Cerebellar cortex (tissue), 1 donor: ENCODE results near the gene POLR2H.
A peak's percentile ranks its signal among the peaks of the same experiment; 100 is the strongest.

ENCODE experiments used
- DNase-seq: peaks from one replicate; pipeline ENCODE4 v3.0.0-alpha.2; 2015; ENCODE audit warnings: low spot score

POLR2H gene

DNA sequence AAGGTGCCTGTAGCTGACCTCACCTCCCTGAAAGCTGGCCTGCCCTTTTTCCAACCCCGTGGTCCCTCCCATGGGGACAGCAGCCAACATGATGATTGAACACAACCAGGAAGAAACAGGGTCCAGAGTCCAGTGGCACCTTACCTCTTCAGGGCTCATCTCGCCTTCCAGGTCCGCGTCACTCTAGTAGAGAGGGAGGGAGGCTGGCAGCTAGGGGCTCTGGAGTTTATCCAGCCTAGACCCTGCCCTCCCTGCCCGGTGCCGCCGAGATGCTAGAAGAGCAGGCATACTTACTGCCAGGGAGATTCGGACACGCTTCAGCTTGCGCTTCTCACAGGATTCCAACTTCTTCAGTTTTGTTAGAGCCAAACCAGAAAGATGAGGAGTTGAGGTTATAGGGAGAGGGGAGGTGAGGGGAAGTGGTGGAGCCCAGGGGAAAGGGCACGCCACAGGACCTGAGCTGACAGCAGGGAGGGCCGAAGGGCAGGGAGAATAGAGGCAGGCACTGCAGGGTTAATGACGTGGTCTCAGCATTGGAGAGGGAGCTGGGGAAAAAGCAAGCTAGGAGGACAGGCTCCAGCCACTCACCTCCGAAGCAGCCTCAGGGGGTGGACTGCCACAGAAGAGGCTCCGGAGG is 9.2 kb upstream of the POLR2H start:
- DNase-seq = no peak

DNA sequence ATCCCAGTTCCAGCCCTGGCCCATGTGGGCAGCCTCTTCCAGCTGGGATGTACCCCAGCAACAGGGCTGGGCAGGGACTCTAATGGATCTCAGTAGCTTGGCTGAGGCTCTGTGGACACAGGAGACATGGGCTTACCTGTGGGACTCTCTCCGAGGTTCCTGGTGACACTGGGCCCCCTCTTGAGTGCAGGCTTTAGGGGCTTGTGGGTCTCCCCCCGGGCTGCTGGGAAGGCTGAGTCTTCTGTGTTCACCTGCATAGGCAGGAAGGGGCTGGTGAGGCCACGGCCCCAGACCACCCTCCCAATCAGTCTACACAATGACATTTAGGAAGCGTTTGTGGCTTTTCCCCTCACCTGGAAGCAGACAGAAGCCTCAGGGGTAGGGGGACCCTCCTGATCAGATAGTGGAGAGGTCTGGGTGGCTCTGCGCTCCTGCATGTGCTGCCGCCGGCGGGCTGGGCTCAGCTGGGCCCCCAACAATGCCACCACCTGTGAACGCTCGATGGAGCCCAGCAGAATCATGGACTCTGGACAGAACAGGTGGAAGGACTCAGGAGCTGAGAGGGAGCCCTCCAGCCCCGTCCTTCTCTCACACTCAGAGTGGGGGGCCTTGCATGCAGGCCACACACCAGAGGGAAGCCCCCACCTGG is 8.5 kb upstream of the POLR2H start:
- DNase-seq = no peak

DNA sequence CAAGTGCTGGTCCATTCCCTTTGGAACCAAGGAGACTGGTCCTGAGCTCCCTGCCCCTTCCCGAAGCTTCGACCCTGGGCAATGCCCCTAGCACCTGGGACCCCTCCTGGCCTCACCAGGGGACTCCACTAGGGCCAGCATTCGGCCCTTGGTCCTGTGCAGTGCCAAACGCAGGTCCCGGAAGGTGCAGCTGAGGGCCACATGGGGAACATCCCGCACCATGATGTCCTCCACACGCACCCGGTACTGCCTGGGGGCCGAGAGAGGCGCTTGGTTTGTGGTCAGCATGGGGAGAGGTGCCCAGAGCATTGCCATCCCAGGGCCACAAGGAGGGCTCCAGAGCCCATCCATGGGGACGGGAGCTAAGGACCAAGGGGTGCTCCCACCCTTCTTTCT is 8.0 kb upstream of the POLR2H start:
- DNase-seq = no peak

DNA sequence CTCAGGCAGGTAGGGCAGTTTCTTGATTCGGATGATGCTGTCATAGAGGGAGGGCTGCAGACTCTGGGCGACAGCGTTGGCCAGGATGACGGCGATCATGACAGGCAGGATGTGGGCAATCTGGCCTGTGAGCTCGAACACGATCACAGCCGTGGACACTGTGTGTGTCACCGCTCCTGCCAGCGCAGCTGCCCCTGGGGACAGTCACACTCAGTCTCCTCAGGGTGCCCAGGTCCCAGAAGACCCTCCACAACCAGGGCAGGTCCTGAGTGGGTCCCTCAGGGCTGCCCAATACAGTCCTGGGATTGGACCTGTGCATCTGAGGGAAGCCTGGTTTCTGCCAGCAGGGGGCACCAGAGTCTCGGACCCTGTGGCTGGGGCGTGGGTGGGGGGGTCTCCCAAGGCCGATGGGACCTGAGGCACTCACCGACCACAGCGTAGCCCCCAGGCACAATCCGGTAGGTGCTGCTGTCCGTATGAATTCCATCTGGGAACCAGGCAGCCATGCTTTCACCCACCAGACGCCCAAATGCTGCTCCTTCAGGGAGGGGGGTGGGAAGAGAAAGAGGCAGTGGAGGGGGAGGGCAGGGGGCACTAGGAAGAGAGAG is 7.3 kb upstream of the POLR2H start:
- no peak for DNase-seq

DNA sequence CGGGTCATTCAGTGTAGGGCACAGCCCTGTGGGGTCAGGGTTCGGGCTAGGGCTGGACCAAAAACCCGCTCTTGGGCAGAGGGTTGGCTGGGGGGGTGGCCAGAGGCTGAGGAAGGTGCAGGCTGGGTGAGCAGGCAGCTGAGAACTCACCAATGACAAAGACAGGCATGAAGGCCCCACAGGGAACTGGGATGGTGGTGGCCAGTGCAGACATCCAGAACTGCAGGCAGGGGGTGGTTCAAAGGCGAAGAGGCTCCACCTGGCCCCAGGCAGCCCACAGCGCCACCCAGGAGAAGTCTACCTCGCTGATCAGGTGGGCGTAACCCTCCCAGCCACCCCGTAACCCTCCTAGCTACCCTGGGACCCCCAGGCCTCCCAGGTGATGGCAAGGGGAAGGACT is 6.8 kb upstream of the POLR2H start:
- DNase-seq = no peak

DNA sequence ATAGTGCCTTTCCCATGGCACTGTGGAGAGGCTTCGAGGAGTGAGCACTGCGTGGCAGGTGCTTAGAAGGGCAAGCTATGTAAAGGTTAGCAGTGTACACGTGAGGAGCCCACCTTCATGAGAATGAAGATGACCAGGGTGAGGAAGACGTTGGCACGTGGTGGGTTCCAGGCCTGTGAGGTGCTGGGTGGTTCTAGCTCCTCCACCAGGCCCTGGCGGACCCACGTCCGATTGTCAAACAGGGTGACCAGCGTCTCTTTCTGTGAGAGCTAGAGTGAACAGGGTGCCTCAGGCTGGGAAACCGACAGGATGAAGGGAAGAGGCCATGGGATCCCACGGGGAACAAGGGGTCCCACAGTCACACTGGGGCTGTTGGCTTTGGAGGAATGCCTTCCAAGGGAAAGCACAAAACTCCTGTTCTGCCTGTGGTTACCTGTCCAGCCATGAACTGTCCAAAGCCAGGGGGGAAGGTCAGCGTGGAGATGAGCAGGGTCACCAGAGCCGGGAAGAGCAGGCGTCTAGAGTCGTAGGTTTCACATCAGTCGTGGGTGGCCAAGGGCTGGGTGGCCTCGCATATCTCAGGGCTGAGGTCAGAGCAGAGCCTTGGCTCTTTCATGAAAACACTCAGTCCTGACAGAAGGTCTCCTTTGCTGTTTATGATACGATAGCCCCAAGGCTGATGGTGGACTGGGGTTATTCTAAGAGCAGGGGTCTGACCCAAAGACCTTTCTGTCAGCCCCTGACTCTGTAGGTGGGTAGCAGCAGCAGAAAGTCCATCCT is 6.1 kb upstream of the POLR2H start:
- DNase-seq = no peak

DNA sequence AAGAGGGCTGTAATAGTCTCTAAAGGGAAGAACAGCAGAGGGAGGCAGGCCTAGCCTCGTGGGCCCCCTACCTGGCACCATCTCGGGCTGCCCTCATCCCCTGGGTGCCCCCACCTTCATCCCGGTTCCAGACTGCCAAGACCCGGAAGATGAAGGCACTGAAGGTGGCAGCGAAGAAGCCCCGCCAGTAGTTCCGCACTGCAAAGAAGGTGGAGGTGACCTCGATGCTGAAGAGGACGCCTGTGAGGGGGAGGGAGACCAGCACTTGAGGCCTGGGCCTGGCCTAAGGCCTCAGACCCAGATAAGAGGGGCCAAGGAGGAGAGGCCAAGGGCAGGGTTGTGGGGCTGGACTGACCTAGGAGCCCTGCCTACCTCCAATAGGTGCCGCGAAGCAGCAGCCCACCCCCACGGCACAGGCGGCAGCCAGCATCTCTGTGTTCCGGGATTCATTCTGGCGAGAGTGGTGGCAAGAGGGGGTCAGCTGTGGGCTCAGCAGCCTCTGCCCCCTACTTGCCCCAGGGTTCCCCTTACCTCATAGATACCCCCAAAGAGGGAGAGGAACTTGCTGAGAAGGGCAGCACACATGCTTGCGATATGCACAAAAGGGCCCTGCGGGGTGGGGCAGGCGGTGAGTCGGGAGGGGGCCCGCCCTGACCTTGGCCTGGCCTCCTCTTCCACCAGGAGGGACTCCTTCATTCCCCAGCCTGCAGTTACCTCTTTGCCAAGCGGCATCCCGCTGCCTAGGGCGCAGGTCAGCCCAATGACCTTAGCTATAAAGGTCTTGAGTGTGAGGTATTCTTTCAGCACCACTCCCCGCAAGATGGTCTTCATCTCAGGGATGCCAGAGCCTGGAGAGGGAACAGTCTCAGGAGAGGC is 4.0 kb upstream of the POLR2H start:
- DNase-seq = no peak

DNA sequence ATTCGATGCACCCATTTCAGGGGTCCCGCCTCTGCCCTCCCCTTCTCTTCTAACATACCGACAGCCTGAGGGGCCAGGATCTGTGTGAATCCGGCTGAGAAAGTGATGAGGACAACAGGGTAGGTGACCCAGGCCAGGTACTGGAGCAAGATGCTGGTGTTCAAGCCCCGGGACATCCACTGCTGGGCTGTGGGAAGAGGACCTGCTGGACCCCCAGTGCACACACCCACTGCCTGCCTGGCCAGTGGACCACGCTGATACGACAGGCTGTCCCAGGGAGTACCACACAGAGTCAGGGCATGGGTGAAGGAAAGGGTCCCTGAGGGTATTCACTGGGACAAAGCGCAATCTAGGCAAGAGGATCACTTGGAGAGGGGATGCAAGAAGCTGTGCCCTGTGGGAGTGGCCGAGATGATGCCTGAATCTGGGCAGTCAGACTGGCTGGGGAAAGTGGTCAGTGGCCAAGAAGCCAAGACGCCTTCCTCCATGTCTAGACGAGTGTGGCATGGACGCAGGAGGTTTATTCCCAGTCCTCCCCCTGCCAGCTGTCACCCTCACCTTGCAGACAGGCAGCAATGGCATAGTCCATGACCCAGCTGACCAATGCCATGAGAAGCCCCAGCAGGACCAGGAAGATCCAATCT is 3.3 kb upstream of the POLR2H start:
- DNase-seq = no peak

DNA sequence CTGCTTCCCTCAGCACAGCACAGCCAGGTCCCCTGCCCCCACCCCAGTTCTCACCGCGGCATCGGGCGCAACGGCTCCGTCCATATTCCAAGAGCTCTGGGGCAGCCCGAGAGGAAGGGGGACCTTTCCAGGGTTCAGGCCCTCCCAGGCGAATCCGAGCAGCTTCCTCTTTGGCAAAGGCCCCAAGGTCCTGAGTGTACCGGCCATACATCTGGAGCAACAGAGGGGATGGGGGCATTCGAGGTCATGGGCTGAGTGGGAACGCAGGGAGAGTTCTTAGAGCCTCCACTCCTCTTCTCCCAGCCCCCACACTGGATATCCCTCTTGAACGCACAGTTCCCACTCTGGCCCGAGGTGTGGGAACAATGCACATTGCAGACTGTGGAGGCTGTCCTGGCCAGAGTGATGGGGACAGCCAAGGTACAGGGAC is 2.6 kb upstream of the POLR2H start:
- DNase-seq = no peak

DNA sequence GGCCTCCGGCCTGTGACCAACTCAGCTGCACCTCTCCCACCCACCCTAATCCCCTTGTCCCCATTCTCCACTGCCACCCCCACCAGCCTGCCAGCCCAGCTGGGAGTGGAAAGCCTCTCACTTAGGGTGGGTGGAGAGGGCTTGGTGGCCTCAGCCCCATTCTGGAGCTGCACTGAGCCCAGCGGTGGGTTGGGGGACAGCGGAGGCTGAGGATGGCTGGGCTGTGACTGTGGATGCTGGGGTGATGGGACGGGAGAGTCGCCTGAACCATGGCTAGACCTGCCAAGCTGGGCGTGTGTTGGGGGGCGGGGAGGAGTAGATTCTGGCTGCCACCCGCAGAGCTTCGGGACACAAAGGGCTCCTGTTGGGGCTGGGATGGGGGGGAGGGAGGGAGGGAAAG is 1.9 kb upstream of the POLR2H start:
- no peak for DNase-seq

DNA sequence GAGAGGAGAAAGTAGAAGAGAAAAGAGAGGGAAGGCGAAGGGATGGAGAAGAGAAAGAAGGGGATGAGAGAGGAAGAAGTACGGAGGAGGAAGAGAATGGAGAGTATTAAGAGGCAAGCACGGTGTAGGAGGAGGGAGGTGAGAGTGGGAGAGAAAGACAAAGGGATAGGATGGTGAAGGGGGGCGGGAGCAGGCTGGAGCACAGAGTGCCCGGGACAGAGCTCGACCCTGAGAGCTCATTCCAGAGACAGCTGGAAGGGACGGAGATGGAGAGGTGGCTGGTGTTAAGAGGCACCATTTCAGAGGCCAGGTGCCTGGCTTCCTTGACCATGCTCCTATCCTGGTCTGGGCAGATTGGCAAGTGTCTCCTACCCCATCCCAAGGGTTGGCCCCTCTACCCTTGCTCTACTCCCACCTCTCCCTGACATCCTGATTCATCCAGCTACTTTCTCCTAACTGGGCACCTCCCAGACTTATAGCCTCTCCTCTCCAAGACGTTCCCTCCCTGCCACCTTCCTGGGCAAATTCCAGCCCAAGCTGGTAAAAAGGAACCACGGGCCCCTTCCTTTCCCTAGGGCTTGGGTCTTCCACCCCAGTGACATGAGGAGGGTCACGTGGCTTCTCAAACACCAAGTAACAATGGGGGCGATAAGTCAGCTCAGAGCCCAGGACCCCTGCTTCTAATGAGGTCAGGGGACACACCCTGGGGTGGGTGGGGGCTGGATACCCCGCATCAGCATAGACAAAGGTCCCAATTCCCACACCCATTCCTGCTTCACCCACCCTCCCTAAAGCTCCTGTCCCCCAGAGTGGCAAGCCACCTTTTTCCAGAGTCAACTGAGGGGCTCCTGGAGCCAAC is 1.2 kb upstream of the POLR2H start:
- DNase-seq = no peak

DNA sequence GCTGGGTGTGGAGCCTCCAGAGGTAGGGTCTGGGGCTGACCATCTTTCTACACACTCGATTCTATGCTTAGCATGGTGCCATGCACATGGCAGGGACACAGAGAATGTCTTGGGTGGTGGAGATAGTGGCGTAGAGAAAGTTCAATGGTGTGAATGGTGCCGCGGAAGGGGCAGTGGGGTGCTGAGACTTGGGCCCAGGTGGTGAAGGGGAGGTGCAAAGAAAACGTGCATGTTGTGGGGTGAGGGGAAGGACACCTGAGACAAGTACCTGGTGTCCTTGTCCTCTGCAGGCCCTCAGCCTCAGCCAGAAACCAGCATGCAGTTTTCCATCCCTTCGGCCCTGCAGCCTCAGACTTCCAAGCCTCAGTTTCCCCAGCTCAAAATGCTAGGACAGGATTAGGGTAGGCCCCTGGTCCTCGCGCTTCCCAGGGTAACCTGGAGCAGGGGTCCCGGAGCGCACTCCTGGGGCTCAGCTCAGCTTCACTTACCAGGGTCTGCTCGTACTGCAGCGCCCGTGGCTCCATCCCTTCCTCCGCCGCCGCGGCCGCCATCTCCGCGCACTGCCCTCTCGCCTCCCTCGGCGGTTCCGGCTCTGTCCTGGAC is 480 bp upstream of the POLR2H start:
- DNase-seq = no peak

DNA sequence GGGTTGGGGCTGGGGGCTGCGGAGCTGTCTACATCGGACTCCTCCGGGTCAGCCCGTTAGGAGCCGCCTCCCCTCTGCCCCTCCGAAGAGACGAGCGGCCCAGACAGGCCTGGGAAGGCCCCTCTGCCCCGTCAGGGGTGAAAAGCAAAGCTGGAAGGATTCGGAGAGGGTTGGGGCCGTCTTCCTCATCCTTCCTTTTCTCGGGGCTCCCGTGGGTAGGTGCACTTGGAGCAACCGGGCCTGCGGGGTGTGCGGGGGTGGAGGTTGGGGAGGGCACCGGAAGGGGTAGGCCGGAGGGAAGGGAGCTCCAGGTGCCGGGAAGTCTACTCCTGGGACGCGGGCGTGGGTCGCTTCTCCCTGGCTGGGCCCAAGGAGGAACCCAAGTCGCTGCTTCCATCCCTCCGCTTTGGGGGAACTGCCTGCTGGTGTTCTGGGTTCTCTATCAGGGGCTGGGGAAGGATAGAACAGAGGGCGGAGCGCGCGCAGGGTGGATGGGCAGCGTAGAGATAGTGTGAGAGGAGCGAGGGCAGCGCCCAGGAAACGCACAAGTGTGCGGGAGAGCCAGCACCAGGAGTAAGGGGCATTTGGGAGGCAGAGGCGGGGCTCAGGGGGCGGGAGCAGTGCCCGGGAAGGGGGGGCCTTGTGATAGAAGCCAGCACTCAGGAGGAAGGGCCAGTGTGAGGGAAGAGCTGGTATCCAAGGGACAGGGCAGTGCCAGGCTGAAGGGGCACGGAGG is 590 bp downstream of the POLR2H start:
- DNase-seq = peak; percentile 72

DNA sequence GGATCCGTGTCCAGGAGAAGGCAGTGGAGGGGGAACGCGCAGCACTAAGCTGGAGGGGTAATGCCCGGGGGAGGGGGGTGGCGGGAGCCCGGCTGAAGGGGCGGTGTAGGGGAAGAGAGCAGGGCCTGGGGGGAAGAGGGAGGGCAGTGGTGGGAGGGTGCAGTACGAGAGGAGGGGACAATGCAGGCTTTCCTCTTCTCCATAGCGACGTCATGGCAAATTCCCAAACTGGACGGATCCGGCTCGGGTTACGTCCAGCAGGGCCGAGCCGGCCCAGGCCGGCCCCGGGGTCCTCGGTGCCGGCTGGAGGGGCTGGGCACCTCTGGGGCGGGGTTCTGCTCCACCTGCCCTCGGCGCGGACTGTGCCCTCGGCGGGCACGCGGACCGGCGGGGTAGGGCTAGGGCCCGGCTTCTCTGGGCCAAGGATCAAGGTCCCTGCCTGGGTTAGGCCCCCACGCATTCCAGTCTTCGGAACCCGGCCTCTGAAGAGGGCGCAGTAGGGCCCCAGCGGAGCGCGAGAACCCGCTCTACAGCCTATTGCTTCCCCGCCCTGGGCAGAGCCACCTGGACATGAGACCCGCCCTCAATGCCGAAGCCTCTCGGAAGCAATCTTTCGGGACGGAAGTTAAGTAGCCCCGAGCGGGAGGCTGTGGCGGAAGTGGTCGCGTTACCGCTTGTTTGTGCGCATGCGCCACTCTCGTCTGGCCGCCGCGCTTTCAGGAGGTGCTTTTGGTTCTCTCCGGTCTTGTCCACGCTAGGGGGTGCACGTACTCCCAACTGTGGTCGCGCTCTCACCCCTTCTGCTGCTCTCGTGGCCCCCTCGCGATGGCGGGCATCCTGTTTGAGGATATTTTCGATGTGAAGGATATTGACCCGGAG is 1.4 kb downstream of the POLR2H start:
- DNase-seq = peak; percentile 97

DNA sequence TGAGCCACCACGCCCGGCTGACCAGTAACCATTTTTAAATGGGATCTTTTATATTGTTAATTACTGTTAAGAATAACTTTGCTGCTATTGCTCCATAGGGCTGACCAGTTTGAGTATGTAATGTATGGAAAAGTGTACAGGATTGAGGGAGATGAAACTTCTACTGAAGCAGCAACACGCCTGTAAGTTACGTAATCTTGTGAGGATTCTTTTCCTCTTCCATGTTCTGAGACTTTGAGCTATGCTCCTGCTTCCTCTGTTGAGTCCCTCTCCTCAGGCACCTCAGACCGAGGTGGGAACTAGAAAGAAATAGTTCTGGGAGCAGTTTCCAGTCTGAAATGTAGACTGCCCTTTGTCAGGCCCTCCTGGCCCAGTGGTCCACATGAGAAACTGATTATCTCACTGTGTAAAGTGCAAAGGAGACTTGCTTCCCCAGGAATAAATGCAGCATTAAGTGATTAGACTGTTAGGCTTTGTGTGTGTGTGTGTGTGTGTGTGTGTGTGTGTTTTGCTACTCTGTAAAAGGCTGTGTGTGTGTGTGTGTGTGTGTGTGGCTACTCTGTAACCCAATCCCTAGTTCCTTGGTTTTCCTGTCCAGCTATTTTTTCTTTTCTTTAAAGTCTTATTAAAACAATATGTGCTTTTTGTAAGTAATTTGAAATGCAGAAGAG is 5.2 kb downstream of the POLR2H start:
- no peak for DNase-seq

DNA sequence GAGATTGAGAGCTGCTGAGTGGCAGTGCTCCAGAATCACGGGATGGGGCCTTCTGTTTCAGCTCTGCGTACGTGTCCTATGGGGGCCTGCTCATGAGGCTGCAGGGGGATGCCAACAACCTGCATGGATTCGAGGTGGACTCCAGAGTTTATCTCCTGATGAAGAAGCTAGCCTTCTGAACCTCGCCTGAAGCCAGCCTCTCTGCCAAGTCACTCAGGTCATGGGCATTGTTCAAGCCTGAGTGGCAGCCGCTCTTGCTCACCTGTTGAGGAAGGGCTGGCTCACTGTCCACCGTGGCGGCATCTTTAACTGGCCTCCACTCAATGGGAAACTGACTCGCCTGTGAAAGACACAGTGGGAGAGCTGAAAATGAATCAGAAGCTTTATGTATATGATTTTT is 6.6 kb downstream of the POLR2H start:
- DNase-seq = no peak

DNA sequence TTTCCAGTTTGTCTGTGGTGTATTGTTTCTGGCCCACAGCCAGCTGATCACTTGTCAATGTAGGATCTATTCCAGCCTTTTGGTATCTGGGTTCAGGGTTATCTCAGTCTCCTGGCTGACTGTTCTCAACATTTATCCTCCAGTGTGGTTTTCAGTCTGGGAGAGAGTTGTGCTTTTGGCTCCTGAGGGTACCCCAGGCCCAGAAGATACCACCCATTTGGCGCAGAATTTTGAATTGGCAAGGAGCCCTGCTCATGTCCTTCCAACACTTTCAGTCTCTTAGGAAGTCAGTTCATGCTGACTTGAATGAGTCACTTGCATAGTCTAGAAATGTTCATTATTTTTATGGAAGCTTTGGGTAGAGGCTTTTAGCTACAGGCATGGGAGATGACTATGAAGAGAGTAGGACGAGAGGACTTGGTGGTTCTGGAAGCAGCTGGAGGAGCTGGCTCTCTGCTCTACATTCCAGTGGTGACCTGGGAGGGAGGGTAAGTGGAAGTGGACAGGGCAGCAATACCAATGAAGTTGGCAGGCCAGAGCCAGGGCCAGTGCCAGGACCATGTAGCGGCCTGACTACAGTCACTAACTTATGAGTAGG is 7.2 kb downstream of the POLR2H start:
- no peak for DNase-seq
